Large intestine (tissue), 3 donors: ENCODE results near the gene HOXA4. TPM values are rescaled to one million over a fixed set of nuclear protein-coding genes. Genes with fewer than 3 reads are reported as not detected.

Experiments used
- DNase-seq, 2 donors: peaks; one replicate each; pipeline versions ENCODE4 v3.0.0 to v3.0.0-alpha.2; 2013
- H3K27ac ChIP-seq: one replicate; pipeline ENCODE4 v1.5.1; 2013; ENCODE audit warnings: low read length
- H3K27me3 ChIP-seq: 2 replicates; pipeline ENCODE4 v1.6.1; 2013; ENCODE audit warnings: low read length; ENCODE audit not compliant: control insufficient read depth, insufficient read depth
- H3K36me3 ChIP-seq: 2 replicates; pipeline ENCODE4 v1.6.1; 2013; ENCODE audit warnings: low read length; ENCODE audit not compliant: control insufficient read depth, insufficient read depth
- H3K4me1 ChIP-seq: one replicate; pipeline ENCODE4 v1.6.1; 2013; ENCODE audit warnings: low read length; ENCODE audit not compliant: control insufficient read depth, insufficient read depth
- H3K4me3 ChIP-seq: one replicate; pipeline ENCODE4 v1.5.1; 2013; ENCODE audit warnings: low read length
- H3K9me3 ChIP-seq: one replicate; pipeline ENCODE4 v1.6.1; 2013; ENCODE audit warnings: mild to moderate bottlenecking, low read depth, low read length, moderate library complexity; ENCODE audit not compliant: control insufficient read depth
- WGBS: methylation state at CpG from one replicate; pipeline ENCODE4 v1.1.5; 2013; ENCODE audit warnings: low lambda C conversion rate; ENCODE audit not compliant: insufficient coverage; 5-methylcytosine and 5-hydroxymethylcytosine counted together
- polyA plus RNA-seq: library from polyadenylated mRNA; unstranded; fragments of 120-200 nt; gene quantifications from one replicate; pipeline ENCODE4 v1.2.1, GENCODE V29; 2013

The HOXA4 gene
- polyA plus RNA-seq, 1 donor = 19.7 TPM

DNA sequence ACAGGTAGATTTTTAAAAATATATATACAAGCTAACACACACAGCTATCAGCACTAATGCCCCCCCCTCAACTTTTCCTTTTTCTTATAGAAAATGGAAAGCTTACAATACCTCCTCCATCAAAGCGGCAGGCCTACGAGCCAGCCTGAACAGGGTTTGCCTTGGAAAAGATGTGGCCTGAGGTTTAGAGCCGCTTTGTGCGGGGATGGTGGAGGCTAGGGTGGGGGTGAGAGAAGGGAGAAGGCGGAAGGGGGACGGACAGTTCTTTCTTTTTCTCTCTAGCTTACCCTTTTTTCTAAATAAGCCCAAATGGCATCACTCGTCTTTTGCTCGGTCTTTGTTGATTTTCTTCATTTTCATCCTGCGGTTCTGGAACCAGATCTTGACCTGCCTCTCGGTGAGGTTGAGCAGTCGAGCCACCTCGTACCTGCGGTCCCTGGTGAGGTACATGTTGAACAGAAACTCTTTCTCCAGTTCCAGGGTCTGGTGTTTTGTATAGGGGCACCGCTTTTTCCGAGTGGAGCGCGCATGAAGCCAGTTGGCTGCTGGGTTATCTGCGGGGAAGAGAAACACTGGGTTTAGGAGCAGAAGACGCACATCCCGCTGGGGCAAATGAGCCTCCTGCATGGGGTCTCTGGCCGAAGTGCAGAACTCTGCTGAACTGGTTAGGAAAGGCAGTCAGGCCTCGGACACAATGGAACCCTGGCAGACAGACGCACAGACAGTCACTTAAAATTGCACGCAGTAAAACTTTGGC, 32.9 kb upstream of the HOXA4 start:
- 0% methylated on average over 1 of the region's 24 CpGs for WGBS
- Histone ChIP-seq H3K27me3 (peaks cover 96% of the 10 kb centered on the region), H3K4me1 (peaks cover 9% of the 10 kb centered on the region), H3K27ac (no peak overlapping the region), H3K4me3 (peak overlapping the region; percentile 43), H3K36me3 (no peaks in the 10 kb centered on the region), H3K9me3 (peaks cover 40% of the 10 kb centered on the region)
- no peak for DNase-seq

DNA sequence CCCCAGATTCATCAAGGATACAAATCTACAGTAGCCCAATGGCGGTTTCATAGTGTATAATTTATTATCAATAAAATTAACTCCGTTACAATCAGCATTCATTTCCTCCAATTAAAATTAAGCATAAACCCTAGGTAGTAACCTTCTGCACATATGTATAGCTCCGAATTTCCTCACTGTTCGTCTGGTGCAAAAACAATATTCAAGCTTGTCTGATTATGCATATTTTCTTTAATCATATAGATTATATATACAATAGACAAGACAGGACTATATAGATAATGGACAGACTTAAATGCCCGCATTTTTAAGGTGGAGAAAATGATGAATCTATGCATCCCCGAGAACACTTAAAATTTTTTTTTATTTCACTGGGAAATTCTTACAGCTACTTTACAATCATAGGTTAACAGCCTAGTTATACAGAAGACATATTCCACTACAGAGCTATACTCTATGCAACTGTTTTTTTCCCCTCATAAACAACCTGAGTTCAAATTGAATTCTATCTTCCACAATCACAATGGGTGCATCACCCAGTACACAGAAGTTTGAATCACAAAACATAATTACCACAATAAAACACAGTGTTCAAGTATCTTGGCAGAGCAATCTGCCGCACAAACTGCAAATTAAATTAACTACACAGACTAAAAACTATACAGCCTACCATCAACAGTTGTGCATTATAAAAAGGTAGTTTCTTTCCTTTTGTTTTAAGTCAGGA, 32.2 kb upstream of the HOXA4 start:
- Histone ChIP-seq H3K4me3 (peak overlapping the region; percentile 43), H3K9me3 (peaks cover 37% of the 10 kb centered on the region), H3K27me3 (peaks cover 96% of the 10 kb centered on the region), H3K27ac (no peak overlapping the region), H3K4me1 (peaks cover 9% of the 10 kb centered on the region), H3K36me3 (no peaks in the 10 kb centered on the region)
- no peak for DNase-seq
- WGBS = 68% methylated on average over 4 of the region's 7 CpGs

DNA sequence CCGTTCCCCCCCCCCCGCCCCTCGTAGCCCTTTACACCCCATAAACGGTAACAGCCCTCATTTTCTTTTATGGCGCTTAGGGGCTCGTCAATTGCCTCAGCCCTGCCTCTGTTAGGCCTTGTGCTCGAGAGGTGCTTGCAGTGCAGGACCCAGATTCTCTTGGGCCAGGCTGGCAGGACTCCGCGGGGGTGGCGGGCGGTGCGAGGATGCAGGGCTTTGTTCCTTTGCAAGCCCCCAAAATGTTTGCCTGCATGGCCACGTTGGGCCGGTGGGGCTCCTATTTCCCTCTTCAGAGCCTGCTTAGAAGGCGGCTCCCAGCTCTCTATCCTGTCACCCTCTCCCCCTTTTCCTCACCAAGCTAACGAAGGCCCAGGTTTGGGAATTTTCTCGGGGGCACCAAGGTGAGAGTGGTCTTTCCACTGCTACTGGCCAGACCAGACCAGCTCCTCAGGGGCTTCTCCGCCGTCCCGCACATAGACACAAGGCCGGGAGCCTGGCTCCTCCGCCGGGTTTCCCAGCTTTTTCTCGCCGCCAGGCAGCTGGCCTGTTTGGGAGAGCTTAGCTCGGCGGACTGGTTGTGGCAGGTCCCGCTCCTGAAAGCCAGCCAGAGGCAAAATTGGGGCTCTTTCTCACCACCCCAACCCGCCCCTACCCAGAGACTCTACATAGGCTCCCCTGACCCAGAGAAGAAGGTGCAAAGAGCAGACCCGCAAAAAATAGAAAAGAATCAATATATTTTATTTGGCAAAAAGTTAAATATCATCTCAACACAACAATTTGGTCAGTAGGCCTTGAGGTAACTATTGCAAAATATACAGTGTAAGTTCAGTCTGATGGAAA, 31.4 kb upstream of the HOXA4 start:
- no peak for DNase-seq
- H3K27me3 ChIP-seq = peaks cover 96% of the 10 kb centered on the region

DNA sequence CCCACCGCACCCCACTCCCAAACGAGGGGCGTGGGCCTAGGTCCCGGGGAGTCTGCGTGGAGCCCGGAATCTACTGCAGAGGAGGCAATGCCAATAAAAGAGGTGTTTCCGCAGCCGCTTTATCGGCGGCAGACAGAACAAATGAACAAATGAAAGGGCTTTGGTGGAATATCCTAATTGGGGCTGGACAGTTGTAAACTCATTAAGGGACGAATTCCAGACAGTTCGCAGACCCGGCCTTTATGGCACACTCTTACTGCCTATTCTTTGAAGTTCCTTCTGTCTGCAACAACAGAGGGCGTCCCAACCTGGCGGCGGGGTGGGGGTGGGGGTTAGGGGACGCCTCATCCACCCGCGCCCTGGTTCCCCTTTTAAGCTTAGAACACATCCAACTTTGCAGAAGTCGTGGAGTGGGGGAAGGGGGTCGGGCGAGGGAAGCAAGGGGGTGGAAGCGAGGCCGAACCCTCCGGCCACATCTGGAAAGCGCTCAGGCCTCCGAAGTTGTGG, 30.7 kb upstream of the HOXA4 start:
- Histone ChIP-seq H3K36me3 (no peaks in the 10 kb centered on the region), H3K4me3 (peak overlapping the region; percentile 59), H3K4me1 (peaks cover 10% of the 10 kb centered on the region), H3K27me3 (peaks cover 94% of the 10 kb centered on the region), H3K9me3 (peaks cover 28% of the 10 kb centered on the region), H3K27ac (no peak overlapping the region)
- DNase-seq = no peak
- WGBS = 0% methylated on average over 1 of the region's 27 CpGs

More for the DNA sequence above, 31.4 kb upstream of the HOXA4 start:
- 60% methylated on average over 1 of the region's 30 CpGs for WGBS
- H3K4me3 ChIP-seq = no peak overlapping the region
- H3K4me1 ChIP-seq = peaks cover 9% of the 10 kb centered on the region
- H3K36me3 ChIP-seq = no peaks in the 10 kb centered on the region
- H3K9me3 ChIP-seq = peaks cover 34% of the 10 kb centered on the region
- H3K27ac ChIP-seq = peak overlapping the region; percentile 8

DNA sequence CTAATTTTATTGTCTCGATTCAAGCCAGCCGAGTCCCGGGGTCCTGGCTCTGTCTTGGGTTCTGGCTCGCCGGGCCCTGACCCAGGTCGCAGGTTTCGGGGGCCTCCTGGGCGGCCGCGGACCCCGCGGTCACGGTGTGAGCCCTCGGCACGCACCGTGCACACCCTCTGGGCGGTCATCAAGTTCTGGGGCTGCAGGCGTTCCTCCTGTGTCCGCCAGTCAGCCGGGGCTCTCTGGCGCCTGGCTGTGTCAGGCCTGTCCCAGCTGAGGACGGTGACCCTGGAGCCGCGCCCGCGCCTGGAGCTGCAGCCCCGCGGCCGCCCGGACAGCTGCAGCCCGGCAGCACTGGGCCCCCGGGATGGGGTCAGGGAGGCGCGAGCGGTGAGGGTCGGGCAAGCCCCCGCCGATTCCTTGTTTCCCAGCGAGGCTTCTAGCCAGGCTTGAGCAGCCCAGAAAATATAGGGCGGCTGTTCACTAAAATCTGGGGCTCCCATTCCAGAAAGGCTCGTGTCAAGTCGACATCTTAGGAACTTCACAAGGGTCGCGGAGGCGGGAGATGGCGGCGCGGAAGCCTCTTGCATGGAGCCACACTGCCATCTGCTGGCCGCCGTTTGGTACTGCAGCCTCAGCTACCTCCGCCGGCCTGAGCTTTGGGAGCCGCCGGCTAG, 30.1 kb upstream of the HOXA4 start:
- Histone ChIP-seq H3K9me3 (peaks cover 29% of the 10 kb centered on the region), H3K4me3 (peak overlapping the region; percentile 59), H3K27ac (peak overlapping the region; percentile 64), H3K36me3 (no peaks in the 10 kb centered on the region), H3K27me3 (peaks cover 94% of the 10 kb centered on the region), H3K4me1 (peaks cover 12% of the 10 kb centered on the region)
- DNase-seq = peak; percentile 71 to 78
- WGBS = 0% methylated on average over 2 of the region's 54 CpGs

DNA sequence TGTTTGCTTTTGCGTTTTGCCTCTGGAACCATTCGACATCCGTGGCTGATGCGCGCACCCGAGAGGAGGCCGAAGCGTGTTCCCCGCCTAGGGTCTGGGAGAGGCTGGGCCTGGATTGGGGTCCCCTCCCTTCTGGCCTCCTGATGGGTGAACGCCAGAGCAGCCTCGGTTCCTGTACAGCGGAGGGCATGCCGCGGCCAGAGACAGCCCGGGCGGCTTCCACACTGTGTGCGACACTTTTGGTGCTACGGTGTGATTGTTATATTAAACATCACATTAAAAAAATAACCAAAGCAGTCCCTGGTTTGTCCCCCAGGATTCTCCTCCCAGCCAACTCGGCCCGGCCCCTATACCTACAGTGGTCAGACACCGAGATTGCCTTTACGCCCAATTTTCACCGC, 29.6 kb upstream of the HOXA4 start:
- peak overlapping the region; percentile 45 for H3K27ac ChIP-seq

DNA sequence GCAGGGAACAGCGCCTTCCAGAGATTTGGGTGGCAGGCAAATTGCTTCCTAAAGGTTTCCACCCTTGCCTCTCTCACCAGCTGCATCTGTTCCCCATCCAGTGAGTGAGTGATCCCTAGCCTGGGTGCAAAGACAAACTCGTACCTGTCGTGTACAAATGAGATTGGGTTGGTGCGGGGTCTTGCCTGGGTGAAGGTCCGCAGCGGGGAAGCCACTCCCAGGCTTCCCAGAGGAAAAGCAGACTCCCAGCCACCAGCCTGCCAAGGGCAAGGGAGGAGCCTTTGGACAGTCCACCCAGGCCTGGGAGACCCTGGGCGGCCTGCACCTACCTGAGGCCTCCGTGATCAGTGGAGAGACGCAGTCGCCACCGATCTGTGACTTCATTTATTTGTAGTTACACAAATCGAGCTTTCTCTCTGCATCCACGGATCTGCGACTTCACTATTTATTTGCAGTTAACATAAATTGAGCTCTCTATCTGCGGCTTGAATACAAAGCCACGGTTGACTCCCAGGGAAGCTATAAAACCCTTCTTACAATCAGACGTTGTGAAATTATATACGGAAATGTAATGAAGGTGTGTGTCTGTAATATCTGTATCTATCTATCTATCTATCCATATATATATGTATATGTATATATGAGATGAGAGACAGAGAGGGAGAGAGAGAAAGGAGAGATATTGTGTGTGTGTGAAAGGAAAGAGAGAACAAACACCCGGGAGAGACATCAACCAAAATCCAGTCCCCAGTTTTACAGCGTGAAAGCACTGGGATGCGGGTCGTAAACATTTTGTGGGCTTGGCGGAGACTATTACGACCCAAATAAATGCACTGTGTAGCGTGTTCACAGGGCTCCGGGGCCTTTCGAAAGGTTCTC, 28.9 kb upstream of the HOXA4 start:
- H3K4me3 ChIP-seq = peak overlapping the region; percentile 59
- H3K9me3 ChIP-seq = peaks cover 22% of the 10 kb centered on the region
- DNase-seq = no peak
- peak overlapping the region; percentile 45 for H3K27ac ChIP-seq
- no peaks in the 10 kb centered on the region for H3K36me3 ChIP-seq
- WGBS = no CpG with 5 or more reads among the region's 27 CpGs
- H3K27me3 ChIP-seq = peaks cover 94% of the 10 kb centered on the region
- H3K4me1 ChIP-seq = peaks cover 12% of the 10 kb centered on the region

More for the DNA sequence above, 29.6 kb upstream of the HOXA4 start:
- no peak for DNase-seq
- H3K4me3 ChIP-seq = peak overlapping the region; percentile 59
- peaks cover 12% of the 10 kb centered on the region for H3K4me1 ChIP-seq
- peaks cover 94% of the 10 kb centered on the region for H3K27me3 ChIP-seq
- no CpG with 5 or more reads among the region's 23 CpGs for WGBS
- H3K36me3 ChIP-seq = no peaks in the 10 kb centered on the region
- peaks cover 25% of the 10 kb centered on the region for H3K9me3 ChIP-seq

DNA sequence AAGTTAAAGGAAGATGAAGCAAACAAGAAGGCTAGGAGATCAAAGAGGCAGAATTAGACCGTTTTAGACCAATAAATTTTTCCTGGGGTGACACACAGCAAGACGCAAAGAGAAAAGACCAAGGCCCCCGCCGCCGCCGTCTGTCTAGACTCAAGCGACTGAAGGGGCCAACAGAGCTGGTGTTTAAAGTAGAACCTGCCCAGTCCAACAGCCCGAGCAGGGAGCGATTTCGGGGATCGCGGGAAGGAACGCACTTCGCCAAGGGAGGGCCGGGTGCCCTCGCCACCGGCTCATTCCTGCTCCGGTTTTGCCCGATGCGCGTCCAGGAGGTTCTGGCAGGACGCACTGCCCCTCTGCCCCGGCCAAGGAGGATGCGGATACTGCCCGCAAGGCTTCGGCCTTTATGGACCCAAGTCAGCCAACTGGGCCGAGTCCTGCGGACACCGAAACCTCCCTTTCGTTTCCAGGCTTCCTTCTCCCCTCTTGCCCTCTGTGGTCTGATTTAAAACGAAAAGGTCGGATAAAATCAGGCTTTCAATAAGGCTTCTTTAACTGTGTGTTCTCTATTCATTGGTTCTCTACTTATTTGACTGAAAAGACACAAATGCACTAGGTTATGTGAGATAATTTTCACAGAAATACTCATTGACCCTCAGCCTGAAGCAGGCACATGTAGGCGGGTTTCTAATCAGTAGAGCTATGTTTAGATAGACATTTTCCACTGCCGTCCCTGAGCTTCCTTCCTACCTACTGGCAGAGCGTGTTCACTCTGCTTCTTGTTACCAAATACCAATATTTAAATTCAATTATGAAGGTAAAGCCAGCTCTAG, 28.1 kb upstream of the HOXA4 start:
- H3K9me3 ChIP-seq = peaks cover 17% of the 10 kb centered on the region
- peaks cover 12% of the 10 kb centered on the region for H3K4me1 ChIP-seq
- H3K36me3 ChIP-seq = no peaks in the 10 kb centered on the region
- H3K27me3 ChIP-seq = peaks cover 94% of the 10 kb centered on the region
- WGBS = no CpG with 5 or more reads among the region's 35 CpGs
- no peak for DNase-seq
- H3K27ac ChIP-seq = peak overlapping the region; percentile 37
- H3K4me3 ChIP-seq = no peak overlapping the region
